Uterus (tissue), 4 donors: ENCODE measurements around the gene HSF5. TPM values are rescaled to one million over a fixed set of nuclear protein-coding genes. Genes with fewer than 3 reads are reported as not detected.

ENCODE experiments used
- DNase-seq, 2 donors: peaks; one replicate each; pipeline ENCODE4 v3.0.0-alpha.2; 2019 to 2020
- H3K27ac ChIP-seq, 2 donors: fragments of 200-600 bp; sonication (generic); 1 replicate in 1 of 2; 2 replicates in 1 of 2; pipeline ENCODE4 v1.5.1; 2016 to 2018
- H3K27me3 ChIP-seq, 2 donors: fragments of 200-600 bp; sonication (generic); one replicate each; pipeline ENCODE4 v1.5.1; 2018 to 2019; ENCODE audit warnings: control low read depth in 1 of 2
- H3K36me3 ChIP-seq, 2 donors: fragments of 200-600 bp; sonication (generic); one replicate each; pipeline ENCODE4 v1.5.1; 2019; ENCODE audit warnings: control low read depth in 1 of 2
- H3K4me1 ChIP-seq, 2 donors: fragments of 200-600 bp; sonication (generic); one replicate each; pipeline ENCODE4 v1.5.1; 2018 to 2019; ENCODE audit warnings: control low read depth in 1 of 2
- H3K4me3 ChIP-seq, 2 donors: fragments of 200-600 bp; sonication (generic); 1 replicate in 1 of 2; 2 replicates in 1 of 2; pipeline ENCODE4 v1.5.1; 2018 to 2019; ENCODE audit warnings: mild to moderate bottlenecking in 1 of 2
- H3K9me3 ChIP-seq, 2 donors: fragments of 200-600 bp; sonication (generic); one replicate each; pipeline ENCODE4 v1.5.1; 2019; ENCODE audit warnings: control low read depth in 1 of 2
- CTCF ChIP-seq, 4 experiments: fragments of 200-600 bp in 2 of 4; fragments of 450-650 bp in 2 of 4; sonication (generic) in 2 of 4; IDR thresholded peaks; one replicate each; pipeline ENCODE4 v1.5.1; 2016 to 2019; ENCODE audit warnings: antibody characterized with exemption in 4 of 4, mild to moderate bottlenecking in 2 of 4, moderate library complexity in 1 of 4
- POLR2A ChIP-seq, 2 donors: fragments of 450-650 bp; IDR thresholded peaks; one replicate each; pipeline ENCODE4 v1.6.1; 2016; ENCODE audit warnings: antibody characterized with exemption in 2 of 2, mild to moderate bottlenecking in 1 of 2, moderate library complexity in 1 of 2
- intact Hi-C: fragments of 100-400 bp; cut with DNase I; formaldehyde crosslinking; loops from one replicate; pipeline ENCODE4 v1.15.1; 2023; ENCODE audit warnings: low total_unique reads
- total RNA-seq, 4 donors: library from RNA; depleted of rRNA in 3 of 4; stranded (reverse); fragments of >200 nt in 3 of 4; gene quantifications; one replicate each; pipeline versions ENCODE4 v1.1.0 to v1.2.4, GENCODE V29; 2014 to 2023
- donor health status: DM: yes; HTN: yes; CAD: no.

Gene HSF5
- total RNA-seq, 4 donors from 2014 or later: 0.90 TPM; not detected in 3

GRCh38 chr17:58534331-58534730, 46.1 kb upstream of the HSF5 start:
- Histone ChIP-seq H3K27ac (no peak overlapping the region), H3K4me1 (no peaks in the 10 kb centered on the region), H3K9me3 (no peaks in the 10 kb centered on the region), H3K4me3 (no peak overlapping the region), H3K27me3 (no peaks in the 10 kb centered on the region), H3K36me3 (no peaks in the 10 kb centered on the region)
- TF ChIP-seq CTCF (IDR thresholded peaks at IDR 0.05) (no peak), POLR2A (IDR thresholded peaks at IDR 0.05) (no peak)
- intact Hi-C loops: no loop called here
- DNase-seq: no peak

GRCh38 chr17:58533616-58534188, 45.5 kb upstream of the HSF5 start:
- TF ChIP-seq POLR2A (IDR thresholded peaks at IDR 0.05) (no peak), CTCF (IDR thresholded peaks at IDR 0.05) (no peak)
- no peak overlapping the region for H3K4me3 ChIP-seq
- no peaks in the 10 kb centered on the region for H3K4me1 ChIP-seq
- intact Hi-C loops: no loop called here
- H3K27ac ChIP-seq: no peak overlapping the region
- DNase-seq: no peak
- no peaks in the 10 kb centered on the region for H3K9me3 ChIP-seq
- no peaks in the 10 kb centered on the region for H3K36me3 ChIP-seq
- no peaks in the 10 kb centered on the region for H3K27me3 ChIP-seq

- no peaks in the 10 kb centered on the region for H3K27me3 ChIP-seq
- intact Hi-C loops: no loop called here
- H3K9me3 ChIP-seq: no peaks in the 10 kb centered on the region
- TF ChIP-seq POLR2A (IDR thresholded peaks at IDR 0.05): no peak
- no peak for TF ChIP-seq CTCF (IDR thresholded peaks at IDR 0.05)
- no peak for DNase-seq
- H3K36me3 ChIP-seq: no peaks in the 10 kb centered on the region
- H3K4me3 ChIP-seq: peak overlapping the region in 1 of 2 donors; percentile 46
- H3K4me1 ChIP-seq: no peaks in the 10 kb centered on the region
- H3K27ac ChIP-seq: peak overlapping the region in 1 of 2 donors; percentile 22
These were observed 44.3 kb upstream of the HSF5 start for GRCh38 chr17:58532555-58532951.

- DNase-seq: peak; percentile 56 to 65
- TF ChIP-seq CTCF (IDR thresholded peaks at IDR 0.05) (no peak), POLR2A (IDR thresholded peaks at IDR 0.05) (peak in 1 of 2 donors; percentile 50)
- intact Hi-C loops: no loop called here
- no peaks in the 10 kb centered on the region for H3K36me3 ChIP-seq
- H3K9me3 ChIP-seq: no peaks in the 10 kb centered on the region
- H3K4me1 ChIP-seq: no peaks in the 10 kb centered on the region
- H3K27ac ChIP-seq: peak overlapping the region; percentile 44 to 75
- H3K27me3 ChIP-seq: no peaks in the 10 kb centered on the region
- peak overlapping the region; percentile 32 to 46 for H3K4me3 ChIP-seq
These were observed 43.7 kb upstream of the HSF5 start for GRCh38 chr17:58531661-58532554.

- intact Hi-C loops: no loop called here
- DNase-seq: no peak
- no peaks in the 10 kb centered on the region for H3K9me3 ChIP-seq
- H3K4me3 ChIP-seq: peak overlapping the region; percentile 32 to 46
- no peaks in the 10 kb centered on the region for H3K4me1 ChIP-seq
- TF ChIP-seq POLR2A (IDR thresholded peaks at IDR 0.05) (no peak), CTCF (IDR thresholded peaks at IDR 0.05) (no peak)
- no peaks in the 10 kb centered on the region for H3K36me3 ChIP-seq
- no peaks in the 10 kb centered on the region for H3K27me3 ChIP-seq
- H3K27ac ChIP-seq: peak overlapping the region; percentile 44 to 75
These were observed 42.9 kb upstream of the HSF5 start for GRCh38 chr17:58531122-58531521.
